Measurements from ENCODE around the gene PLEKHA6.
"Not testable (repeated sequence)": the region's sequence is repeated elsewhere in the genome, so short reads cannot be mapped to it uniquely, and the experiment has no call there.

The PLEKHA6 gene

DNA sequence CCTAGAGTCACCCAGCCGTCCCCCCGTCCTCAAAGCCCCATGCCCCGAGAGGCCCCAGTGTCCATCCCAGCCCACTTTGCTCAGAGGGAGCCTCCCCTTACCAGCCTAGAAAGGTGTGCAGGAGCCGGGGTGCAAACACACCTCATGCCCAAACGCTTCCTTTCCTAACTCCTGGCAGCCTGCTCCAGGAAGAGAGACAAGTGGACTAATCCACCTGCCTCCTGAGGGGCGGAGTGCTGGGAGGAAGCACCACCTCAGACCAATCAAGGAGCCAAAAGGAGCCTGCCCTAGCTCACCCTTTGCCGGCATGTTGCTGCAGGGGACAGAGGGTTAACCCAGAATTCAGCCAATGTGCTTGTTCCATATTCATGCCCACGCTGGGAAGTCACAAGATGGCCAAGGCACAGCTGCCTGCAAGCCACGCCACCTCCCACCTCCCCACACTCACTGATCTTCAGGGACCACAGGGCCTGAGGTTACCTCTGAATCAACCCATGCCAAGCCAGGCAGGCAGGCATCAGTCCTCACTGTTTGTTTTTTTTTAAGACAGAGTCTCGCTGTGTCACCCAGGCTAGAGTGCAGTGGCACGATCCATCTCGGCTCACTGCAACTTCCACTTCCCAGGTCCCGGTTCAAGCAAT is 27.8 kb downstream of the PLEKHA6 start:
- no peak for DNase-seq
- no peak for TF ChIP-seq POLR2A (IDR thresholded peaks at IDR 0.05; ENCODE audit: low read length)
- TF ChIP-seq GATA1 (IDR thresholded peaks at IDR 0.05; ENCODE audit: low read depth, low read length), result no peak

DNA sequence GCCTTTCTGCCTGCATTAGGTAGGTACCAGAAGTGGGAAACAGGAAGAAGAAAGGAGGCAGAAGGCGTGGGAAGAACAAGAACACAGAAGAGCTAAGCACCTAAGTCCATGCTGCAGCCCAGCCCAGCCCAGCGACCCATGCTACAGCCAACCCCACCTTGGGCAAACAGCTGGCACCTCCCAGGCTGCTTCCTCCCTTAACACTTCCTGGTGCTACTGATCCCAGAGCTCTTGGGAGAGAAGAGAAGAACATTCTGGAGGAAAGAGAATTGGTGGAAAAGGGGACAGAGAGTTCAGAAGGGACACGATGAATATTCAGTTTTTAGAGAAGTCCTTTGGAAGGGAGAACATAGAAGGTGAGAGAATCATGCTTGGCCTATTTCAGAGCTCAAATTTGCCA is 28.5 kb downstream of the PLEKHA6 start:
- no peak for TF ChIP-seq POLR2A (IDR thresholded peaks at IDR 0.05; ENCODE audit: low read length)
- TF ChIP-seq GATA1 (IDR thresholded peaks at IDR 0.05; ENCODE audit: low read depth, low read length), result no peak
- DNase-seq, result no peak

DNA sequence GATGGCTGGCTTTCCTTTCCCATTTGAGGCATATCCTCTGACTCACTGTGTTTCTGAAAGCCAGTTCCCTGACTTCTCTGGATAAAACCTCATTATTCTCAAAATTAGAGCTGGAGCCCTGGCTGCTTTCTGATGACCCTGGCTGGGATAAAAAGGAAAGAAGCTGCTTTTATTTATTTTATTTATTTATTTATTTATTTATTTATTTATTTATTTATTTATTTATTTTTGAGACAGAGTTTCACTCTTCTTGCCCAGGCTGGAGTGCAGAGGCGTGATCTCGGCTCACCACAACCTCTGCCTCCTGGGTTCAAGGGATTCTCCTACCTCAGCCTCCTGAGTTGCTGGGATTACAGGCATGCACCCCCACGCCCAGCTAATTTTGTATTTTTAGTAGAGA is 31.9 kb downstream of the PLEKHA6 start:
- not testable (repeated sequence) for DNase-seq

DNA sequence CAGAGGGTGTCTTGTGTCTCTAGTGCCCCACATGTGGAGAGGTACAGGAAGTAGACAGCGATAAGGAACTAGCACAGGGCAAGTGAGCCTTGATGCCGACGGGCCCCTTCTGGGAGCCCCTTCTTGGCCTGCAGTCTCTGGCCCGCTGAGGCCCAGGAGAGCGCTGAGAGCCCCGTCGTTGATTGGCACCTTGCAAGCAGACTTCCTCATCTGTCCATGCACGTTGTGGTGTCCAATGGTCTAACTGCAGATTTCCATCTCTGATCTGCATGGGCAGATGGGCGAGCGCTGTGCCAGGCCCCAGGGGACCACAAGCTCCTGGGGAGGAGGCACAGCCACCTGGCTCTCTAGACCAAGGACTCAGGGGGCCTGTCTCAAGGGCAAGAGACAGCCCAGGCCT is 32.4 kb downstream of the PLEKHA6 start:
- no peak for DNase-seq
- TF ChIP-seq POLR2A (IDR thresholded peaks at IDR 0.05; ENCODE audit: low read length) (no peak), GATA1 (IDR thresholded peaks at IDR 0.05; ENCODE audit: low read depth, low read length) (no peak)

DNA sequence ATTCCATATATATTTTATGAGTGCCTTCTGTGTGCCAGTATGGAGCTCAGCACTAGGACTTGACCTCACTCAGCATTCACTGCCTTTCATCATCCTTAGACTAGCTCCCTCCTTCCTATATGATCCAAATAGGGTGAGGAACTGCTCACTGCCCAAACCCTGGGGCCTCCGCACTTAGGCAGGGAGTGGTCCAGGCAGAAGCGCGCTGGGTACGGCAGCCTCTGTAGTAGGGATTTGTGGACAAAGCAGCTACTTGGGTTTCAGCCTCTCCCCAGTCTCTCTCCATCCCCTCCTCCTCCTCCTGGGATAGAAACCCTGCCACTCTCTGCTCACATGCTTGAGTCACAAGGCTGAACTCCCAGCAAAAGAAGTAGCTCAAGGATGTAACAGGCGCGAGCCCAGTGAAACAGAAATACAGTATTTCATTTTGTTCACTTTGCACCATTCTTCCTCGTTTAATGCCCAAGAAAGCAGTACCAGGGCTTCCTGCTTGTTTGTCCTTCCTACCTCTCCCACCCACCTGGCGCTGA is 32.9 kb downstream of the PLEKHA6 start:
- DNase-seq, result no peak
- TF ChIP-seq GATA1 (IDR thresholded peaks at IDR 0.05; ENCODE audit: low read depth, low read length) (no peak), POLR2A (IDR thresholded peaks at IDR 0.05; ENCODE audit: low read length) (no peak)

DNA sequence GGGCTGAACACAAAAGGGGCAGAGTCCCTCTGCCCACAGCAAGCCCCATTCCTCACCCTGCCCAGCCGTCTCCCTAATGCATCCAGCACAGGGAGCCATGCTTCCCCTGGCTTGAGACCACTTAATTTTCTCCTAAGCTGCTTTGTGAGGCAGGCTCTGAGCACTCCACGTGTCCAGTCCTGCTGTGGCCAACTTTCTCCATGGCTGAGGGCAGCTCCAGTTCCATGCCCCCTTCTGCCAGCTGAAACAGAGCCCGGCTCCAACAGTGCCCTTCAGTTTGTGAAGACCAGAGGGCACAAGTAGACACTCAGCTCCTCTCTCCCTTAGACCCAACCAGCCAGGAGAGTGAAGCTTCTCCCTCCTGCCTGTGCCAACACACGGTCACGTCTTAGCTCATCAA is 33.8 kb downstream of the PLEKHA6 start:
- DNase-seq, result no peak
- no peak for TF ChIP-seq POLR2A (IDR thresholded peaks at IDR 0.05; ENCODE audit: low read length)
- TF ChIP-seq GATA1 (IDR thresholded peaks at IDR 0.05; ENCODE audit: low read depth, low read length), result no peak

DNA sequence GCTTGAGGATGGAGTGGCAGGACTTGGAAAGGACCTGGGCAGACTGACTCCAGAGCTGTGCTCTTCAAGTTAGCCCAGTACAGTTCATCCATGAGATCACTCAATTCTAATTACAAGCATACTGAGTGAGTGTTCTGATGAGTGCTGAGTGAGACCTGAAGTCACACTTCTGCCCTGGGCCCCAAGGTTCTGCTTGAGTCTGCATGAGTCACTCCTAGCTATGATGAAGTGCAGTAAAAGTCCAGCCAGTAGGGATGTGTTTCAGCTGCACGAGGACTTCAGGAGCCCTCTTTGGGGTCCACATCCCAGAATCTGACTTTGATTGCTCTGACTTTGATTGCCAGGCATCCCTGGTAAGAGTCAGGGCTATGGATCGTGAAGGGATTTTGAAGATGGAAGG is 35.8 kb downstream of the PLEKHA6 start:
- no peak for DNase-seq
- no peak for TF ChIP-seq POLR2A (IDR thresholded peaks at IDR 0.05; ENCODE audit: low read length)
- no peak for TF ChIP-seq GATA1 (IDR thresholded peaks at IDR 0.05; ENCODE audit: low read depth, low read length)

DNA sequence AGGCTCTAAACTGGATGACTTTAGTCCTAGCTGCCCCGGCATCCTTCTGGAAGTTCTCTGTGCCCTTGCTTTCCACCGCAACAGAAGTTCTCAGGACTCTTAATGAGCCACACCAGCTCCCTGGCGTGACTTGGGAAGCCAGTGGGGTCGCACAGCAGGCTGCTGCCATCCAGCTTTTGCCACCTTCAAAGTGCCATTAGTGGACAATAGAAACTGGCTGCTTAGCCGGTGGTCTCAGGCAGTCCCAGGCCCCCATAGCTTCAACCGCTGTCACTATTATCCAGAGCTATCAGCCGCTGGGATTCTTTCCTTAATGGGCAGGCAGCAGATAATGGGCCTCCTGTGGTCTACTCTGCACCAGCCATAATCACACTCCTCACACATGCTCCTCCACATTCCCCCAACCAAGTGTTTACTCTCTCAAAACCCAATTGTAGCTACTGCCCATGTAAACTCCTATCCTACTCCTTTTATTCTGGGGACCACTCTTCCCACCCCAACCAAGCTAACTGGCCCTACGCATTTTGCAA is 37.3 kb downstream of the PLEKHA6 start:
- no peak for DNase-seq

DNA sequence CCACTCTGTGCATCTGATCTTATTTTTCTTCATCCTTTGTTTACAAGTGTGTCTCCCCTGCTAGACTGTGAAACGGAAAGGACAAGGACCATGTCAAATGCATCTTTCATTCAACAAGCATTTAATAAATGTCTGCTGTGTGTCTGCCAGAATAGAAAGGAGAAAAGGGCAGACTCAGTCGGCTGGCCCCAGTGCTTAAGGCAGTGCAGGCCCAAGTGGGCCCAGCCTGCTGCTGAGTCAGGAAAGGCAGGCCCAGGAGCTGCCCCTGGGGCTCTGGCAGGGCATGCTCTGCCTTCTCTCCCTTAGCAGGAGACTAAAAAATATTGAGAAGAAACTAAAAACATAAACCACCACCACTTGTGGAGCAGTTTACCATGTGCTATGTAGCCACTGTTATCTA is 38.1 kb downstream of the PLEKHA6 start:
- DNase-seq, result no peak
- TF ChIP-seq GATA1 (IDR thresholded peaks at IDR 0.05; ENCODE audit: low read depth, low read length), result no peak

More for the DNA sequence above, 37.3 kb downstream of the PLEKHA6 start:
- TF ChIP-seq GATA1 (IDR thresholded peaks at IDR 0.05; ENCODE audit: low read depth, low read length), result no peak
- no peak for TF ChIP-seq POLR2A (IDR thresholded peaks at IDR 0.05; ENCODE audit: low read length)

DNA sequence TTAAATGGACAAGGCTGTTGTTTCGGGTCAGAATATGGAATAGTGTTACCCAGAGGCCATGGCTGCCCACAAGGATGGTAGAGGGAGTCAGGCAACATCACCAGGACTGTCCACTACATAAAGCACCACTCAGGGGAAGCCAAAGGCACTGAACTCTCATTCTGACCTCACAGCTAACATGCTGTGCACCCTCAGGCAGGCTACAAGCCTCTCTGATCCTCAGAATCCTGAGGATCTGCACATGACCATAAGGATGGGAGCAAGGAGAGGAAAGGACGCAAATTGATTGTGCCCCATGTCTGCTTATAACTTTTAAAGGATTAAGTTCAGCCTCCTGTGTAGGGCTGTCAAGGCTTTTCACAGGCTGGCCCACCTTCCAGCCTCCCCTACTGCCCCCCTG is 38.7 kb downstream of the PLEKHA6 start:
- TF ChIP-seq POLR2A (IDR thresholded peaks at IDR 0.05; ENCODE audit: low read length), result no peak
- no peak for DNase-seq

DNA sequence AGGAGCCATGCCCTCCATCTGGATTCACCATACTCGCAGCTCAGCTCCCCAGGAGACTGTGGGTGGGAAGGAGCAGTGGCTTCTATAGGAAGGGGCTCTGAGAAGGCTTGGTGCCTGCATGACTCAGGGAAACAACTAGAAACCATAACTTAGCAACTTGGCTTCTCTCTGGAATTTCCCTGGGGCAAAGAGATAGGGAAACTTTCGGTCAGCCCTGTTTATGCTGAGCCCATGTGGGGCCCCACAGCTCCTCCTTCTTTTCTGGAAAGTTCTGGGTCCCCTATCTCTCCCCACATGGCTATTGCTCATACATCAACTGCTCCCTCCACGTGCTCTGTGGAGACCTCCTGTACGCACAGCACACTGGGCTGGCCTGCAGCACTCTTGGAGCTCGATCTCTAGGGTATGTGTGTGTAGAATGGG is 39.3 kb downstream of the PLEKHA6 start:
- DNase-seq, result no peak
- TF ChIP-seq POLR2A (IDR thresholded peaks at IDR 0.05; ENCODE audit: low read length) (no peak), GATA1 (IDR thresholded peaks at IDR 0.05; ENCODE audit: low read depth, low read length) (no peak)

DNA sequence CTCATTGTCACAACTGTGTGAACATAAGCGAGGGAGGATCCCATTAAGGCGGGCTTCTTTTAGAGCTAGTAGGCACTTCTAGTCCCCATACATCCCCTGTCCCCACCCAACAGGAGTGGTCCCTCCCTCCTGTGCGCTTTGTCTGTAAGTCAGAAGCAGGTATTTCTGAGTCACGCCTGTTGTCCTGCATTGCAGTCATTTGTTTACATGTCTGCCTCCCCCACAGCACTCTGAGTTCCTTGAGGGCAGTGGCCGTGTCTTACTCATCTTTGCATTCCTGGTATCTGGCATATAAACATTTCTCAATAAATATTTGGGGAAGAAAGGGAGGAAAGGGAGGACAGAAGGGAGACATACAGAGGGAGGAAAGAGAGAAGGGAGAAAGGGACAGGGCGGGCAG is 40.3 kb downstream of the PLEKHA6 start:
- no peak for TF ChIP-seq GATA1 (IDR thresholded peaks at IDR 0.05; ENCODE audit: low read depth, low read length)
- TF ChIP-seq POLR2A (IDR thresholded peaks at IDR 0.05; ENCODE audit: low read length), result no peak
- DNase-seq, result no peak

DNA sequence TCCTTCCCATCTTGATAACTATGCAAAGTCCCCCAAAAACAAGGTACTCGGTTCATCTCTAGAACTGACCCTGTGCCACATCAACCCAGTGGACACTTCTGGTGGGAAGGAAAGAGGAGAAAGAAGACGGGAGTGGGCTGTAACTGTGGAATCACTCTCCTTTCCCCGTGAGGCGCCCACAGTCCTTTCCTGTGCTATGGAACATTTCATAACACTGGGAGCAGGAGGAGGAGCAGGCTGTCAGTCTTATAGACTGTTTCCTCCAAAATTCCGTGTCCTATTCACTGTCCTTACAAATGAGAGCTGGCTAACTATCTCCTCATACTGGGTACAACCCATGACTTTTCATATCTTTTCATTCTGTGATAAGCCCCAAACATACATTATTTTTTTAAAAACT is 40.7 kb downstream of the PLEKHA6 start:
- TF ChIP-seq POLR2A (IDR thresholded peaks at IDR 0.05; ENCODE audit: low read length), result no peak
- no peak for TF ChIP-seq GATA1 (IDR thresholded peaks at IDR 0.05; ENCODE audit: low read depth, low read length)
- DNase-seq, result no peak

DNA sequence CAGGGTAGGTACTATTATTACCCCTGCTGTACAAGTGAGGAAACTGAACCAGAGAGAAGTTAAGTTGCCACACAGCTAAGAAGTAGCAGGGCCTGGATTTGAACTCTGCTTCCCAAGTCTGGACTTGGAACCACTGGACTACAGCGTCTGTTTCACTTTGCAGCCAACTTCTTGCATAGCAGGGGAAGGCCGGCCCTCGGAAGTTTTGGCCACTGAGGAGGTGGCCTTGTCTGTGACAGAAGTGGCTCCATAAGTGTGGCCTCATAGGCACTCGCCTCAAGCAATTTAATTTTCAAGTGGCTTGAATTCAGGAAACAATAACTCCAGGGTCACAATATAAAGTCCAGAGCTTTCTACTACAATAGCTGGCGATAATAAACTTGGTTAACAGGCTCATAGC is 41.4 kb downstream of the PLEKHA6 start:
- DNase-seq, result no peak
- TF ChIP-seq POLR2A (IDR thresholded peaks at IDR 0.05; ENCODE audit: low read length) (no peak), GATA1 (IDR thresholded peaks at IDR 0.05; ENCODE audit: low read depth, low read length) (no peak)

DNA sequence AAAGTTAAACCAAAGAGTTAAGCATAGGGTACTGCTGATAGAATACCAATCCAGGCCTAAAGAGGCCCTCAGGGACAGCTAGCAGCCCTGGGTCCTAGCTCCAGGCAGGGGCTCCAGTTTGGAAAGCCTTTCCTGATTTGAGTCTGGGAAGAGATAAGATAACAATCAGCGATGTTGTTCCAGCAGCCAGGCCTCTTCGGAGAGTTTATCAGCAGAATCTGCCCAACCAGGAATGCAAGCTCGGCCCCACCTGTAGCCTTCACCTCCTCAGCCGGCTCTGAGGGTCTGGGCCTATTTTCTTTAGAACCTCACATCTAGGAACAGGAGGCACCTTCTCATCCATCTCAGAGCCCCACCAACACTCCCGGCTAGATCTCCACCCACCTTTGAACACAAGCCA is 42.6 kb downstream of the PLEKHA6 start:
- DNase-seq, result no peak

More for the DNA sequence above, 42.6 kb downstream of the PLEKHA6 start:
- TF ChIP-seq POLR2A (IDR thresholded peaks at IDR 0.05; ENCODE audit: low read length), result no peak
- no peak for TF ChIP-seq GATA1 (IDR thresholded peaks at IDR 0.05; ENCODE audit: low read depth, low read length)

All from erythroblast (primary cell).